ENCODE results near the gene LRP5.

DNA sequence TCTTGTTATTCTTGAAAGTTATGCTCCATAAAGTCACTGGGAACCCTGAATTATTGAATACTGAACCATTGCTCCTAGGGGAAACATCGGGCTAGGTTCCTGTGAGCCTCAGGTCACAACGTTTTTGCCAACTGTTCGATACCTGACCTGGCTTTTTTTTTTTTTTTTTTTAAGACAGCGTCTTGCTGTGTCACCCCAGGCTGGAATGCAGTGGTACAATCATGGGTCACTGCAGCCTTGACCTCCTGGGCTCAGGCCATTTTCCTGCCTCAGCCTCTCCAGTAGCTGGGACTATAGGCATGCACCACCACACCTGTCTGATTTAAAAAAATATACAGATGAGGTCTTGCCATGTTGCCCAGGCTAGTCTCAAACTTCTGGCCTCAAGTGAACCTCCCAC lies 22.5 kb downstream of the LRP5 start:
- no peak for TF ChIP-seq POLR2A (IDR thresholded peaks at IDR 0.05)
- TF ChIP-seq, protein P1, sequence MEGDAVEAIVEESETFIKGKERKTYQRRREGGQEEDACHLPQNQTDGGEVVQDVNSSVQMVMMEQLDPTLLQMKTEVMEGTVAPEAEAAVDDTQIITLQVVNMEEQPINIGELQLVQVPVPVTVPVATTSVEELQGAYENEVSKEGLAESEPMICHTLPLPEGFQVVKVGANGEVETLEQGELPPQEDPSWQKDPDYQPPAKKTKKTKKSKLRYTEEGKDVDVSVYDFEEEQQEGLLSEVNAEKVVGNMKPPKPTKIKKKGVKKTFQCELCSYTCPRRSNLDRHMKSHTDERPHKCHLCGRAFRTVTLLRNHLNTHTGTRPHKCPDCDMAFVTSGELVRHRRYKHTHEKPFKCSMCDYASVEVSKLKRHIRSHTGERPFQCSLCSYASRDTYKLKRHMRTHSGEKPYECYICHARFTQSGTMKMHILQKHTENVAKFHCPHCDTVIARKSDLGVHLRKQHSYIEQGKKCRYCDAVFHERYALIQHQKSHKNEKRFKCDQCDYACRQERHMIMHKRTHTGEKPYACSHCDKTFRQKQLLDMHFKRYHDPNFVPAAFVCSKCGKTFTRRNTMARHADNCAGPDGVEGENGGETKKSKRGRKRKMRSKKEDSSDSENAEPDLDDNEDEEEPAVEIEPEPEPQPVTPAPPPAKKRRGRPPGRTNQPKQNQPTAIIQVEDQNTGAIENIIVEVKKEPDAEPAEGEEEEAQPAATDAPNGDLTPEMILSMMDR (IDR thresholded peaks at IDR 0.05), result no peak
